NCI-H1417 treated with DMSO at 0.1 percent for 48 hours (cell line): ENCODE data around the gene MLEC.
A peak's percentile ranks its signal among the peaks of the same experiment; 100 is the strongest.
"Not testable (repeated sequence)": the region's sequence is repeated elsewhere in the genome, so short reads cannot be mapped to it uniquely, and the experiment has no call there.

Source experiments
- DNase-seq: peaks from one replicate; lab custom pipeline; 2025; lab: John Stamatoyannopoulos, UW

Gene MLEC

DNA sequence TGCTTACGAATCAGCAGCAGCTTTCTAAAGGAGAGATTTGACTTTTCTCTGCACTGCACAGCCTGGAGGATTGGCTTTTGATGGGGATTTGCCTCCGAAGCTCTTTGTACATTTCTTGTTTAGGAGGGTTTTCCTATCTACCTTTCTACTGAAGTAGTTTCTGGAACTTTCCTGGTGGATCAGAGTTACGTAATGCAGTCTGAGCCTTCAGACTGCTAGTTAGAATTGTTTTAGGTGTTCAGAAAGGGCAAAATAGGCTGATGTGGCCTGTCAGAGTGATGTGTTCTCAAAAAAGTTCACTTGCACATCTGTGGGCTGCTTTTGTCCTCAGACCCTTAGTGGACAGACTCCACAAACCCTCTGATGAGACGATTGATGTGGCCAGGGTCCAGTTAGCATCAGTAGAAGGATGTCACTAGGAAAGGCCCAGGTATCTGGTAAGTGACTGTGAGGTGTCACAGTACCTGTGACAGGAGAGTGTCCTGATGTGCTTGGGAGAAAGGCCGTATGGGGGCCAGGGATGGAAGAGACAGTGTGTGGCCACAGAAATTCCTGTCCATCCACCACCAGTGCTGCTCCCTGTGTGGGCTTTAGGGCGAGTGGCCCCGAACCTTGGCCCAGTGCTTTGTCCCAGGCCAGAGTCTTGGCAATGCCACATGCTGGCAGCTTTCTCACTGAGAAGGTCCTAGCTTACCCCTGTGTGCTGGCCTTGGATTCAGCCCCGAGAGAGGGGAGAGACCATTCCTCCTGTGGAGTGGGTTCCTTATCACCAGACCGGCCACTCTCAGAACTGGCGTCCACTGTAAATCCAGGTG lies 34.2 kb downstream of the MLEC start:
- no peak for DNase-seq

DNA sequence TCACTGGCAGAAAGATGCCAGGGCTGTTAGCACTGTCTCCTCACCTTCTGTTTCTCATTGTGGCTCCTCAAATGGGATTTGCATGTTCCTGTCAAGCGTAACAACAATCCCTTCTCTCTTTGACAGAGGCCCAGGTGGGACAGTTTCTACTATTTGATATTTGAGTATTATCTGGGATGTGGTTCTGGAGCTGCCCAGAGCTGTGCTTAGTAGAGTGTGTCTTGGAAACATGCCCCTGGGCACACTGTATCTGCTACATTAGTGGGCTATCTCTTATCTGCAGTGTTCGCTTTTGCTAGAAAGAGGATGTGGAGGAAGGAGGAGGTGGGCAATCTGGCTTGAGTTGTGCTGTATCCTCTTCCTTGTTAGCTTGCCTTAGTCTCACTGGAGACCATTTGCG lies 34.9 kb downstream of the MLEC start:
- no peak for DNase-seq

DNA sequence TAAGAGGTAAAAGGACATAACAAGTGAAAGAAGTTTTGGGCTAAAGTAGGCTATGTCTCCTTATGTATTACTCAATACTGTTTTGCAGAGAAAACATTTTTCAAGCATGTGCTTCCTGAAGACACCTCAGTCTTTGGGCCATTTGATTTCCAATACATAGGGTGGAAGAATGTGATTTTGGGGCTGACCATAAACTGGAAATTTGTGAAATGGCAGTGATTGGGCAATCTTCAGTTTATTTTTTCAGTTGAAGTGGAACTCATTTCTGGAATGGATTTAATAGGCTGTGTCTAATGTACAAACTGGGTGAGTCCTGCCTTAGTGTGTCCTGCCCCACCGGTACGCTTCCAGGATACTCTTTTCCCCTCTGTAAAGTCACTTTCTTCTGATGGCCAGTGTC lies 35.8 kb downstream of the MLEC start:
- no peak for DNase-seq

DNA sequence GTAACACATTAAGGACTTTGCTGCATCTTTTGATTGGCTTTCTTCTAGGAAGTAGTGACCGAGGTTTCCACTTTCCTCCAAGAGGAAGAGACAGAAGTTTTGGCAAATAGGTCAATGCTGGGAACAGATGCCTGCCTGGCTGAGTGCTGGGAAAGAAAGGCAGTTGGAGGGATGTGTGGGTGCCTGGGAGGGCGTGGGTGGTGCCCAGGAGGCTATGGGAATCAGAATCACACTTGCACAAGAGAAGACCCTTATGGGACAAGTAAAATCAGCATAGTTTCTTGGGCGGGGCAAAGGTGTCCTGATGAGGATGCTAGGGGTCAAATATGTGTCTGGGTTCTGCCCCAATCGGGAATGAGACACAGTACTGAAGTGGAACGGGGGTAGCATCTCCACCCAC lies 37.8 kb downstream of the MLEC start:
- no peak for DNase-seq

DNA sequence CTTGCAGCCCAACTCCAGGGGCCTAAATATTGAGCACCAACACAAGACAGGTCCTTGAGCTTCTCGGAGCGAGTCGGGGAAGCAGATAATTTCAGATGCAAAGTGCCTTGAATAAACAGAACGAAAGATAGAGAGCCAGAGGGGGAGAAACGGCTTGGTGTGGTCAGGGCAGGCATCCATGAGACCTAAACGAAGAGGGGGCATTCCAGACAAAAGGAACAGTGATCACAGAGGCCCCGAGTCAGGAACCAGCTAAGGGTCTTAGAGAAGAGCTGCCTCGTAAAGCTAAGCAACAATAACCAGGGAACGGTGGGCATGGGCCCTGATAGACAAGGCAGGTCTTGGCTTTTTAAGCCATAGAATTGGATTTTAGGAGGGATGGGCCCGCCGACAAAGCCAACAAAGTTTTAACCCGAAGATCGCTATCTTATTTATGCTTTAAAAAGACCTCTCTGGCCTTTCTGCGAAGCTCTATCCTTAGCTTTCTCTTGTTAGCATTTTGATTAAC lies 38.3 kb downstream of the MLEC start:
- no peak for DNase-seq

DNA sequence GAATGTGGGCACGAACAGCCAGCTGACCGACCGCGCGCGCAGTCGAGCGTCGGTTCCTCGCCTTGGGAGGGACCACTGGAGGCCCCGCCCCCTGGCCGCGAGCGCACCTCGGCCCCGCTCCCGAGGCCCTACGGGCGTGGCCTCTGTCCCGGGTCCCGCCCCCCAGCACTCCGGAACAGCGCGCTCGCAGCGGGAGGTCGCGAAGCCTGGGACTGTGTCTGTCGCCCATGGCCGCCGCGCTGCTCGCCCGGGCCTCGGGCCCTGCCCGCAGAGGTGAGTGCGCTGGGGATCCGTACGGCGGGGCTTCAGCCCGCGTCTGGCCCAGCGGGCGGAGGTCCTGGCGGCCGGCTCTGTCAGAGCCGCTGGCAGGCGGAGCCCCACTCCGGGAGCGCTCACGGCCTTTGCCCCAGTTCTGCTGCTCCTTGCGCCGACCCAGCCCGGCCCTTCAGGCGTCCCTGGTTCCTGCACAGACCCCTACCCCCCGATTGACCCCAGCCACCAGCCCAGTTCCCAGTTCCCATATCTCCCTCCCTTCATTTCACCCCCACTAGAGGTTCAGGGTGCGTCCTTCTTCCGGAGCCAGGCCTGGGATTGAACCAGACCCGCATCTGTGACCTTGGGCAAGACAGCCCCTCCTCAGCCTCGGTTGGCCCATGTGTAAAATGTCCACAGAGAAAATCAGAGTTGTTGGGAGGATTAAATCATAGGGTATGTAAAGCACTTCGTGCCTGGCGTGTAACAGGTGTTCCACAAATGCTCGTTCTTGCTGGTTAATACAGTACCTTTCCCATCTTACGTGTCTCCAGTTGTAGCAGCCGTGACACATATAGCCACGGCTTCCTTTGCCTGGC lies 38.9 kb downstream of the MLEC start, which contains the start of gene ACADS:
ACADS (plus strand) TSS at position 168 of the 851 bp plus-strand sequence; CDS start at position 228, 60 bp downstream.
- peak; percentile 64 for DNase-seq

DNA sequence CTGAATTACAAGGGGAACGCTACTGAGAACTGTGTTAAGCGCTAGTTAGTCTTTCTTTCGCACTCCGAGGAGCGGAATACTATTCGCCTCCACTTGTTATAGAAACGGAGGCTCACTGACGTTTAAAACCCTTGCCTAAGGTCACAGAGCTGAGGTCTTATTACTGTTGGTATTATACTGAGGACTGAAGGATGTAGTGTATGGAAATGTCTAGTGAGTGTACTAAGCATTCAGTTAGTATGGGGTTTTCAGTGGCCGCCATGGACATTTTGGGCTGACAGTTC lies 39.5 kb downstream of the MLEC start:
- DNase-seq: no peak

DNA sequence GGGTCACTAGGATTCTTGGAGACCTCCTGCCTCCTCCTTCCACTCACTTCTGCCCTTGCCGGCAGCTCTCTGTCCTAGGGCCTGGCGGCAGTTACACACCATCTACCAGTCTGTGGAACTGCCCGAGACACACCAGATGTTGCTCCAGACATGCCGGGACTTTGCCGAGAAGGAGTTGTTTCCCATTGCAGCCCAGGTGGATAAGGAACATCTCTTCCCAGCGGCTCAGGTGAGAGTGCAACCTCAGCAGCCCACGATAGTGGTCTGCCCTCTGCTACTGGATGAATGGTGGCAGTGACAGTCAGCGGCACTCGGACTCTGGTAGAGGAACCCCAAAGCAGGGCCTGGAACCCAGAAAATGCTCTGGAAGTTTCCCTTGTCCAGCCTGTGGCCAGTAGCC lies 40.0 kb downstream of the MLEC start:
- no peak for DNase-seq

DNA sequence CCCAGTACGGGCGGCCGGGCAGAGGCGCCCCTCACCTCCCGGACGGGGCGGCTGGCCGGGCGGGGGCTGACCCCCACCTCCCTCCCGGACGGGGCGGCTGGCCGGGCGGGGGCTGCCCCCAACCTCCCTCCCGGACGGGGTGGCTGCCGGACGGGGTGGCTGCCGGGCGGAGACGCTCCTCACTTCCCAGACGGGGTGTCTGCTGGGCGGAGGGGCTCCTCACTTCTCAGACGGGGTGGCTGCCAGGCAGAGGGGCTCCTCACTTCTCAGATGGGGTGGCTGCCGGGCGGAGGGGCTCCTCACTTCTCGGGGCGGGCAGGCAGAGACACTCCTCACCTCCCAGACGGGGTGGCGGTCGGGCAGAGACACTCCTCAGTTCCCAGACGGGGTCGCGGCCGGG lies 45.2 kb downstream of the MLEC start:
- not testable (repeated sequence) for DNase-seq

DNA sequence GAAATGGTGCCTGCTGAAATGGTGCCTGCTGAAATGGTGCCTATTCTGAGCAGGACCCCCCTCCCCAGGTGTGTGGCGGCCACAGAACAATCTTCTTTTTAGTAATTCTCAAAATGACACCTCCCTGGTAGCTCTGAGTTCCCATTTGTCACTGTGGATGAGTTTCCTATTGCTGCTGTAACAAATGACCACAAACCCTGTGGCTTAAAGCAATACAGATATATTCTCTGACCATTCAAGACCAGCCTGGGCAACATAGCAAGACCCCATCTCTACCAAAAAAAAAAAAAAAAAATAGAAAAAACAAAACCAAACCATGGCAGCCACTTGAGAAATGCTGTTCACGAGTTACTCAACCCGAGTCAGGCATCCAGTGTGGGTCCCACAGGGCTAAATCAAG lies 46.6 kb downstream of the MLEC start:
- no peak for DNase-seq

DNA sequence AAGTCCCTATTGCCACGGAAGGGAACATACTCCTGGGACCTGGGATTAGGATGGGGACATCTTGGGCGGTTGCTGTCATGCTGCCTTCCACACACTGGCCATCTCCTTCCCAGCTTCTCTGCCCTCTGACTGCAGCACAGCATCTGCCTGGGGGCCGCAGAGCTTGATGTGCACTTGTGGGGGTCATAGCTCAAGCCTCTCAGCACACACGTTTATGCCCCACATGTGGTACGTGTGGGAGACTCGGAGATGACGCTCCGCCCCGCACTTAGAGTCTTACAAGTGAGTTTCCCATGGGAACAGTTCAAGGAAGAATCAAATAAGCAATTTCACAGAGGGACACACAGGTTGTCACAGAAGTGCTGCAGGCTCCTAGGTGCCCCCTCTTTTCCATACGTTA lies 47.3 kb downstream of the MLEC start:
- DNase-seq: no peak

DNA sequence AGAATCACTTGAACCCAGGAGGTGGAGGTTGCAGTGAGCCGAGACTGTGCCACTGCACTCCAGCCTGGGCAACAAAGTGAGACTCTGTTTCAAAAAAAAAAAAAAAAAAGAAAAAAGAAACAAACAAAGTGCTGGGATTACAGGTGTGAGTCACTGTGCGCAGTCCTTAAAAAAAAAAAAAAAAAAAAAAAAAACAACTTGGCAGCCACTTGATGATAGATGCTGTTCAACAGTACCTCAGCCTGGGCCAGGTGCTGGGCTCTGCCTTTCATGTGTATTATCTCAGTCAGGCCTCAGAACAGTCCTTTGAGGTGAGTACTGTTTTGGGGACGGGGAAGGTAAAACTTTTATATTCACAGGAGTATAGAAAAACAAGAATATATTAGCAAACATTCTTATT lies 48.2 kb downstream of the MLEC start:
- DNase-seq: no peak

DNA sequence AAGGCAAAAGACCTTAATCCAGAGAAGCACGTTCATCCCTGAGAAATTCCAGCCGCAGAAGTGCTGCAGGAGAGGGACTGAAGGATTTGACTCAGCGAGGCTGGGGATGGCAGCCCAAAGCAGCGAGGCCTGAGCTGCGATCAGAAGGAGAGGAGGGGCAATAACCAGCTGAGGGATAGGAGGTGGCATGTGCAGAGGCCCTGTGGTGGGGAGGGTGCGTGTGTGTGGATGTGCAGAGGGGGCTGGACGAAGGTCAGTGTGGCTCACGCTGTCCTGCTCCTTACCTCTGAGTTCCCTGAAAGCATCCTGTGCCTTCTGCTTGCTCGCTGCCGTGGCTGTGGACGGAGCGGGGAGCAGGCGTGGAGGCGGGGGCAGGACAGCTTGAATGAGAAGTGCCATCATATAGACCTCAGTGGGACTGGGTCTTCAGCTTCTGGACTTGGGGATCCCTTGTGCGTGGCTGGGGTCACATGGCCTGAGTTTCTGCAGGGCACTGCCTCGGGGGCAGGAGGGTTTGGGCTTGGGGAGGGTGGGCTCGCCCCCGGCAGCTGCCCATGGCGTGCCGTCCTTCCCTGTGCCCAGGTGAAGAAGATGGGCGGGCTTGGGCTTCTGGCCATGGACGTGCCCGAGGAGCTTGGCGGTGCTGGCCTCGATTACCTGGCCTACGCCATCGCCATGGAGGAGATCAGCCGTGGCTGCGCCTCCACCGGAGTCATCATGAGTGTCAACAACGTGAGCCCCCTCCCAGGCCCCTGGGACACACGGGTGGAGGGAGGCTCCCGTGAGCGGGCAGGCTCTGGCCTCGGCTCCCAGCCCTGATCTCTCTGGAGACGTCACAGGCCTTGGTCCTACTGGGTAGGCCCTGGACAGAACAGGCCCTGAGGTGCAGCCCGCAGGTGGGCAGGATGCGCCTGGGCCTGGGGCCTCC lies 49.7 kb downstream of the MLEC start:
- no peak for DNase-seq

DNA sequence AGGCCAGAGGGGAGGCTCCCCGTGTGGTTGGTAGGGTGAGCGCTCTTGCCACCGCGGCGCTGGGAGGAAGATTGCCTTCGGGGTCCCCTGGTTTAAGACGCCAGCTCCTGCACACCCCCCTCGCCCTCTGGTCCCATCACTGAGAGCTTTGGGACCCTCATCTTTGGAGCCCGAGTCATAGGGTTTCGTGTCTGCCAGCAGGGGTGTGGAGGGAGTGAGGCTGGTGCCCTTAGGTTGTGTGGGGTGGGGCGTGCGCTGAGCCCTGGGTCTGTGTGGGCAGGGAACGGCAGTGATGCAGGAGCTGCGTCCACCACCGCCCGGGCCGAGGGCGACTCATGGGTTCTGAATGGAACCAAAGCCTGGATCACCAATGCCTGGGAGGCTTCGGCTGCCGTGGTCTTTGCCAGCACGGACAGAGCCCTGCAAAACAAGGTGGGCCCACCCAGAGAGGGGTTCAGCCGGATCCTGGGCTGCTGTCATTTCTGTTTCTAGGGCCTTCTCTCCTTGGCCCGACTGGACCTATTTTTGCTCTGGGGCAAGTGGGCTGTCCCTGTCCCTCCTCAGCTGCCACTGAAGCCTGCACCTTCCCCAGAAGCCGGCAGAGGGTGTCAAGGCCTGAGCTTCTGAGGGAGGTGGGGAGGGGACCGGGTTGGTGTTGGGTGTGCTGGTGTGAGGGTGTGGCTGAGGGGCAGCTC lies 50.8 kb downstream of the MLEC start:
- no peak for DNase-seq

DNA sequence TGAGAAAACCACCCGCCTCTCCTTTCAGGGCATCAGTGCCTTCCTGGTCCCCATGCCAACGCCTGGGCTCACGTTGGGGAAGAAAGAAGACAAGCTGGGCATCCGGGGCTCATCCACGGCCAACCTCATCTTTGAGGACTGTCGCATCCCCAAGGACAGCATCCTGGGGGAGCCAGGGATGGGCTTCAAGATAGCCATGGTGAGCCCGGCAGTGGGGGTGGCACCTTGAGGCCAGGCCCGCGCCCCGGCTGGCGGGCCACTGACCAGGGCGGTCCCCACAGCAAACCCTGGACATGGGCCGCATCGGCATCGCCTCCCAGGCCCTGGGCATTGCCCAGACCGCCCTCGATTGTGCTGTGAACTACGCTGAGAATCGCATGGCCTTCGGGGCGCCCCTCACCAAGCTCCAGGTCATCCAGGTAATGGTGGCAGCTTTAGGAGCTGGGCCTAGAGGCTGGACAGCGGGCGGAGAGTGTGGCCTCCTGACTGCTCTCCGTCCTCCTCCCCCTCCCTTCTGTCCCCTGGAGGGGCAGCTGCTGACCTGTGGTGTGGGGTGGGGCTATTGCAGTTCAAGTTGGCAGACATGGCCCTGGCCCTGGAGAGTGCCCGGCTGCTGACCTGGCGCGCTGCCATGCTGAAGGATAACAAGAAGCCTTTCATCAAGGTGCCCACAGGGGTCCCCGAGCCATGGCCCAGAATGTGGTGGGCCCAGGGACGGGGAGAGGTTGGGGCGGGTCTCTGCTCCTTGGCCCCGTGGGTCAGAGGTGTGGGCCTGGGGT lies 51.5 kb downstream of the MLEC start:
- DNase-seq: no peak

DNA sequence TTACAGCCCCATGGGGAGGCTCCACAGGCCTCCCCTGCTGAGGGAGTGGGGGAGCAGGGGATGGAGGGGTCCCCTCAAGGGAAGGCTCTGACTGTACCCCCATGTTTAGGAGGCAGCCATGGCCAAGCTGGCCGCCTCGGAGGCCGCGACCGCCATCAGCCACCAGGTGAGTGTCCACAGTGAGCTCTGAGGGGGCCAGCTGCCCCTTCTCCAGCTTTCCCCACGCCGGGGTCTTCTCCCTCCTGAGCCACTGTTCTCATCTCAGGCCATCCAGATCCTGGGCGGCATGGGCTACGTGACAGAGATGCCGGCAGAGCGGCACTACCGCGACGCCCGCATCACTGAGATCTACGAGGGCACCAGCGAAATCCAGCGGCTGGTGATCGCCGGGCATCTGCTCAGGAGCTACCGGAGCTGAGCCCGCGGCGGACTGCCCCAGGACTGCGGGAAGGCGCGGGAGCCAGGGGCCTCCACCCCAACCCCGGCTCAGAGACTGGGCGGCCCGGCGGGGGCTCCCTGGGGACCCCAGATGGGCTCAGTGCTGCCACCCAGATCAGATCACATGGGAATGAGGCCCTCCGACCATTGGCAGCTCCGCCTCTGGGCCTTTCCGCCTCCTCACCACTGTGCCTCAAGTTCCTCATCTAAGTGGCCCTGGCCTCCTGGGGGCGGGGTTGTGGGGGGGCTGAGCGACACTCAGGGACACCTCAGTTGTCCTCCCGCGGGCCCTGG lies 52.2 kb downstream of the MLEC start:
- no peak for DNase-seq

DNA sequence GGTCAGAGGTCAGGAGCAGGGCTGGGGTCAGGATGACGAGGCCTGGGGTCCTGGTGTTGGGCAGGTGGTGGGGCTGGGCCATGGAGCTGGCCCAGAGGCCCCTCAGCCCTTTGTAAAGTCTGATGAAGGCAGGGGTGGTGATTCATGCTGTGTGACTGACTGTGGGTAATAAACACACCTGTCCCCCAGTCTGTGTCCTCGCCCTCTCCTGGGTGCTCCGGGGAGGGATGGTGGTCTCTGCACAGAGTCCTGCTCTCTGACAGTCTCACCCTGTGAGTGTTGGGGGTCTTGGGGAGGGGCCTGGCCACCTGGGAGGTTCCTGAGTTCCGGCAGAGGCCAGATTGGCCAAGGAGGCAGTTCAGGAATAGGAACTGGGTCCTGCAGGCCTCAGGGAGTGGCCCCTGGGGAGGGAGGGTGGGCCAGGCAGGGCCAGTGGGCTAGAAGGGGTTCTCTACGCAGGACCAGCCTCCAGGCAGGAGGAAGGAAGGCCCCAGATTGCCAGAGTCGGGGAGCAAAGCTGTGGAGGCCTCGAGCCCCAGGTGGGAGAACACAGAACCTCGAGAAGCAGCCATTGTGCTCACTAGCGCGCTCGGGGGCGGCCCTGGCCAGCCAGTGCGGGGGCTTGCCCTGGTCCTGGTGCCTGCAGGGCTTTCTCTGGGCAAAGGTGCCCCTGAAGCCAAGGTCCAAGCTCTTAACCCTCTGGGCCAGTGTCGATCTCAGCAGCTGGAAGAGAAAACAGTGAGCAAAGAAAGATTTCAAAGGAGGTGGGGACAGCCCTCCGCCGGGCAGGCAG lies 53.1 kb downstream of the MLEC start:
- DNase-seq: no peak

DNA sequence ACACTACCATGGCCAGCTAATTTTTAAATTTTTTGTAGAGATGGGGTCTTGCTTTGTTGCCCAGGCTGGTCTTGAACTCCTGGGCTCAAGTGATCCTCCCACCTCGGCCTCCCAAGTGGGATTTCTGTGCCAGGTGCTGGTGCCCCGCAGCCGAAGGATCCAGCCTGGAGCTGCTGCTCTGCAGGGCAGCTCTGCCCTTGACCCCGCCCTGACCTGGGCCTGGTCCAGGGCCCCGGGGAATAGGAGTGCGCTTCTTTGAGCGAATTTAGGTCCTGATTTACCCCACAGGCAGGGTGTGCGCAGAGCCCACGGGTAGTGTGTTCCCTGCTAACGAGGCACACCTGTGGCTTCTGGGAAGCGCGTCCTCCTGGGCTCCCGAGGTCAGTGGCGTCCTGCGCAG lies 53.9 kb downstream of the MLEC start:
- no peak for DNase-seq
